GM19023 (cell line): ENCODE results near the gene LY6G5C.

Experiments used
- ATAC-seq: cut with Tn5 transposase; IDR thresholded peaks from one replicate; pipeline ENCODE4 v1.9.1; 2021; ENCODE audit warnings: mild to moderate bottlenecking, moderate library complexity; ENCODE audit not compliant: unreplicated experiment

The LY6G5C gene

DNA sequence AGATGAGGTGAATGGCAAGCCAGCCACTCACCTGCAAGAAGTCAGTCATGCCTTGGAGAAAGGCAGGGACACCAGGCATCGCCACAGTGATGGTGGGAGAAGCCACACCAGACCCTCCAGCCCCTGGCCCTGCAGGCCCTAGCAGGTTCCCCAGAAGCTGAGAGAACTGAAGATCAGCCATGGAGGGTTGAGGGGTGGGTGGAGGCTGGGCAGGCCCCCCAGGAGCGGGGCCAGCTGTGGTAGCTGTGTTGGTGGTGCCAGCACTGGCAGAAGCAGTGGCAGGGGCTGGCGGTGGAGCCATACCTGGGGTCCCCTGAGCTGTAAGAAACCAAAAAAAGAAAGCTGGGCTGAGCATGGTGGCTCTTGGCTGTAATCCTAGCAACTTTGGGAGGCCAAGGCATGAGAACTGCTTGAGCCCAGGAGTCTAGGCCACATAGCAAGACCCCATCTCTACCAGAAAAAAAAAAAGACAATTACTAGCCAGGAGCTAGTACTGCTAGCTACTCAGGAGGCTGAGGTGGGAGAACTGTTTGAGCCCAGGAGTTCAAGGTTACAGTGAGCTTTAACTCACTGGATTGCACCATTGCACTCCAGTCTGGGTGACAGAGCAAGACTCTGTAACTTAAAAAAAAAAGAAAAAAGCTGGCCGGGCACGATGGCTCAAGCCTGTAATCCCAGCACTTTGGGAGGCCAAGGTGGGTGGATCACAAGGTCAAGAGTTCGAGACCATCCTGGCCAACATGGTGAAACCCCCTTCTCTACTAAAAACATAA lies 37.9 kb downstream of the LY6G5C start:
- ATAC-seq, result no peak

DNA sequence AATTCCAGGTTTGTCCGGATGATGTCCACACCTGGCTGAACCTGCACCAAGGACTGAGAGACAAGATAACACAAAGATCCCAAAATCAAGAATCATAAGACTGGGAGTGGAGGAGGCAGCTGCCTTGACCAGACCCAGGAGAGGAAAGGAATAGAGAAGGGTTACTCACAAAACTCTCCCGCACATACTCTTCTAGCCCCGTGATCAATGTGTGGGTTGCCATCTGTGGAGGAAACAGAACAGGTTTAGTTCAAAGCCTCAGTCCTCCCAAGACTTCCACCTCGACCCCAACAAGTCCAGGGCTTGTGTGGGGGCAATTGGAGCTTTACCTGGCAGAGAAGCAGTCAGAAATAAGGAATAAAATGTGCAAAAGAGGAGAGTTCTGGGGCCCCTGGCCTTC lies 39.5 kb downstream of the LY6G5C start:
- ATAC-seq, result no peak

DNA sequence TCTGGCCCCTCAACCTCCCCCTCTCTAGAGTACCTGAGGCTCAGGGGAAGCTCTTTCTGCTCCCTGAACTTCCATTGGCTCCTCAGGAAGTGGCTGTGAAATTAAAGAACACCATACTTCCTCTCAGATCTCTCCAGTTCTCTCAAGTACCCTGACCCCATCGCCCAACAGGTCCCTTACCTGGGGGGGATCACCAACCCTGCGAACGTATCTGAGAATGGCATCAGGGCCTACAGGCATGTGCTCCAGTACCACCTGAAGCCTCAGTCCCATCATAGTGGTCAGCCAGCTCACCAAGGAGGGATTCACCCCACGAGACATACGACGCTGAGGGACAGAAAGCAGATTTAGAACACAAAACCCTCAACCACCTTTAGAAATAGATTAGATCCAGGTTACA lies 40.3 kb downstream of the LY6G5C start:
- ATAC-seq, result no peak

DNA sequence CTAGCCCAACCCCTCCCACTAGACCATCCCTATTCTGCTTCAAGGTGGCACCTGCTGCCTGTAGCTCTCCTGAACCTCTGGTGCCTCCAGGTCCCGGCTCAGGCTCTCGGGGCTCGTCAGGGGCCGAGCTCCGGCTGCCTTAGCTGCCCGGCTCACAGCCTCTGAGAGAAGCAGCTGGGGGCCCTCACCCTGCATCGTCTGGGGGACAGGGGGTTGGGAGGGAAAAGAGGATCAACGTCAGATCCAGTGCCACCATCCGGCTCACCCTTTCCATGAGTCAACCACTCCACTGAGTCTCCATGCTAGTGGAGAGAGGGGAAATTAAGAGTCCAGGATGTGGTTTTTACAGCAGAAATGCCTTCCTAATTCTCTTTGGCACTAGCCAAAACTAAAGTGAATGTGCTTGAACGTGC lies 41.4 kb downstream of the LY6G5C start:
- no peak for ATAC-seq

DNA sequence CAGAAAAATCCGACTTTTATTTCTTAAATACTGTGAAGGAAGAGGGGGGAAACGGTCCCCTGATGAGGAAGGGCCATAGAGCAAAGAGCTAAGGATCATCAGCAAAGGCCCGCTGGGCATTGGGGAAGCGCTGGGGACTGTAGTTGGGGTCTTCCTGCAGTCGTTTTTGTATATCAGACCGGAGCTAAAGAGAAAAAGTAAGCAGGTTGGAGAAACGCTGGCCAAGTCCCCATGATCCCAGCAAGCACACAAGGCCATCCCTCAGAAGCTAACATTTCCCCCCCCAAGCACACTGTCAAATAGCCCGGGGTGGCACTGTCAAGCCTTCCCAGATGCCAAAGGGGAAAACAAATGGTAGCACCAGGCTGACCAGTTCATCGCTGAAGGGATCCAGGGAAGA lies 41.8 kb downstream of the LY6G5C start:
- ATAC-seq, result no peak

DNA sequence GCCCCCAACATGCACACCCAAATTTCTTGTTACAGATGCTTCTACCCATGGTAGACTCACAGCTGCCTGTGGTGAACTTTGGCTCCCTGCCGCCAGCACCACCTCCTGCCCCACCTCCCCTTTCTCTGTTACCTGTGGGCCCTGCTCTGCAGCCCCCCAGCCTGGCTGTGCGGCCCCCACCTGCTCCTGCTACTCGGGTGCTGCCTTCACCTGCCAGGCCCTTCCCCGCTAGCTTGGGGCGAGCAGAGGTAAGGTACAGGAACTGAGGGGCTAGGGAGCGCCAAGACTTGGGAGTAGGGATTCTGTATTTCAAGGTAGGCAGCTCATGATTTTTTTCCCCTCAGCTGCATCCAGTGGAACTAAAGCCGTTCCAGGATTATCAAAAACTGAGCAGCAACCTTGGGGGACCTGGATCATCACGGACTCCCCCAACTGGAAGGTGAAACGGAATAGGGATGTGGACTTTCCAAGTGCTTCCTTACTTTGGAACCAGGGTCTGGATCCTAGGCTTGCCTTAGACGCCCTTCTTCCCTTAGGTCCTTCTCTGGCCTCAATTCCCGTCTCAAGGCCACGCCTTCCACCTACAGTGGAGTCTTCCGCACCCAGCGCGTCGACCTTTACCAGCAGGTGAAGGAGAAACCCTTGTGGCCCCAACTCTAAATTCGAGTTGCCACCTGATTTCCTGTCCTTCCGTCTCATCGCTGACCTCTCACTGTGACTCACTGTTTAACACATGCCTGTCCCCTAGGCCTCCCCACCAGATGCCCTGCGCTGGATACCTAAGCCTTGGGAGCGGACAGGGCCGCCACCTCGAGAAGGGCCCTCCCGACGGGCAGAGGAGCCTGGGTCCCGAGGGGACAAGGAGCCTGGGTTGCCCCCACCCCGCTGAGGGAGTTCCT lies 43.9 kb downstream of the LY6G5C start:
- no peak for ATAC-seq

DNA sequence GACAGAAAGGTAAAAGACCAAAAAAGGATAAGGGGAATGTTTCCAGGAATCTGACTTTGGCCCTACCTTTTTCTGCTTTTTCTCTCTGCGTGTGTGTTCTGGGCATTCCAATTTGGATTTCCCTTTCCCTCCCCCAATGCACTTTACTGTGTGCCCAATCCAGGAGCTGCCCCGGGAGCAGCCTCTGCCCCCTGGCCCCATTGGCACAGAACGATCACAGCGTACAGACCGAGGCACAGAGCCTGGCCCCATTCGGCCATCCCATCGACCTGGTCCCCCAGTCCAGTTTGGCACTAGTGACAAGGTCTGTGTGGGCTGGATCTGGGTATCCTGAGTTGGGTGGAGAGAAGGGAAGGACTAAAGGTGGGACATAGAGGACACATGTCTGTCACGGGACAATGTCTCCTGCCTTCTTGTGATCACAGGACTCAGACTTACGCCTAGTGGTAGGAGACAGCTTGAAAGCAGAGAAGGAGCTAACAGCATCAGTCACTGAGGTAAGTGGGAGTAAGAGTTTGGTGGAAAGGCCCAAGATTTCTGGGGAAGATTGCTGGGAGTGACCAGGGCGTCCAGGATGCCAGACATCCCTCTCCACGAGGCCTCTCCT lies 45.8 kb downstream of the LY6G5C start:
- ATAC-seq, result no peak

DNA sequence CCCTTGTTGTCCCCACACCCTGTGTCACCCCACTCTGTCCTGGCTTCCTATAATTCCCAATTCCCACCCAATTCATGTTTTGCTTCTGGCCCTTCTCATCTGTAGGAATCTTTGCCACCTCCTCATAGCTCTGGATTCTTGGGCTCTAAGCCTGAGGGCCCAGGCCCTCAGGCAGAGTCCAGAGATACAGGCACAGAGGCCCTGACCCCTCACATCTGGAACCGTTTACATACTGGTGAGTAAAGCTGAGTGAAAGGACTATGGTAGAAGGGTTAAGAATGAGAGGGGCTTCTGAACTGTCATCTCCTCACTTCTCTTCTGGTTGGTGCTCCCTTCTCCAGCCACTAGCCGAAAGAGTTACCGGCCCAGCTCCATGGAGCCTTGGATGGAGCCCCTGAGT lies 46.7 kb downstream of the LY6G5C start:
- ATAC-seq, result no peak

DNA sequence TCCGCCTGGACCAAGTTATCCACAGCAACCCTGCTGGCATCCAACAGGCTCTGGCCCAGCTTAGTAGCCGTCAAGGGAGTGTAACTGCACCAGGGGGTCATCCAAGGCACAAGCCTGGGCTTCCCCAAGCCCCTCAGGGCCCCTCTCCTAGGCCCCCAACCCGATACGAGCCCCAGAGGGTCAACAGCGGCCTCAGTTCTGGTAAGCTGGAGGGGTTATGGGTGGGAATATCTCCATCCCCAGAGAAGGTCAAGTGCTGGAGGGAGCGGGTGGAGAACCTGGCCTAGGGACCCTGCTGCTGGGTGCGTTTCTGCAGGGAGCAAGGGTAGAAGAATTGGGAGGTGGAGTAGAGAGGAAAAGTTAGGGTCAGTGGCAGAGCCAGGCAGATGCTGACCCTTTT lies 47.4 kb downstream of the LY6G5C start:
- no peak for ATAC-seq

DNA sequence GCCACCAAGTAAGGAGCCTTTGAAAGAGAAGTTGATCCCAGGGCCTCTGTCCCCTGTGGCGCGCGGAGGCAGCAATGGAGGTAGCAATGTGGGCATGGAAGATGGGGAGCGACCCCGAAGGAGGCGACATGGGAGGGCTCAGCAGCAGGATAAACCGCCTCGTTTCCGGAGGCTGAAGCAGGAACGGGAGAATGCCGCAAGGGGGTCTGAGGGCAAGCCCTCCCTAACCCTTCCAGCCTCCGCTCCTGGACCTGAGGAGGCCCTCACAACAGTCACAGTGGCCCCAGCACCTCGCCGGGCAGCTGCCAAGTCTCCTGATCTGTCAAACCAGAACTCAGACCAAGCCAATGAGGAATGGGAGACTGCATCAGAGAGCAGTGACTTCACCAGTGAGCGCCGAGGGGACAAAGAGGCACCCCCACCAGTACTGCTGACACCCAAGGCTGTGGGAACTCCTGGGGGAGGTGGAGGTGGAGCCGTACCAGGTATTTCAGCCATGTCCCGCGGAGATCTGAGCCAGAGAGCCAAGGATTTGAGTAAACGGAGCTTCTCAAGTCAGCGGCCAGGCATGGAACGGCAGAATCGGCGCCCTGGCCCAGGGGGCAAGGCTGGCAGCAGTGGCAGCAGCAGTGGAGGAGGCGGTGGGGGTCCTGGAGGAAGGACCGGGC lies 48.5 kb downstream of the LY6G5C start:
- ATAC-seq, result no peak

DNA sequence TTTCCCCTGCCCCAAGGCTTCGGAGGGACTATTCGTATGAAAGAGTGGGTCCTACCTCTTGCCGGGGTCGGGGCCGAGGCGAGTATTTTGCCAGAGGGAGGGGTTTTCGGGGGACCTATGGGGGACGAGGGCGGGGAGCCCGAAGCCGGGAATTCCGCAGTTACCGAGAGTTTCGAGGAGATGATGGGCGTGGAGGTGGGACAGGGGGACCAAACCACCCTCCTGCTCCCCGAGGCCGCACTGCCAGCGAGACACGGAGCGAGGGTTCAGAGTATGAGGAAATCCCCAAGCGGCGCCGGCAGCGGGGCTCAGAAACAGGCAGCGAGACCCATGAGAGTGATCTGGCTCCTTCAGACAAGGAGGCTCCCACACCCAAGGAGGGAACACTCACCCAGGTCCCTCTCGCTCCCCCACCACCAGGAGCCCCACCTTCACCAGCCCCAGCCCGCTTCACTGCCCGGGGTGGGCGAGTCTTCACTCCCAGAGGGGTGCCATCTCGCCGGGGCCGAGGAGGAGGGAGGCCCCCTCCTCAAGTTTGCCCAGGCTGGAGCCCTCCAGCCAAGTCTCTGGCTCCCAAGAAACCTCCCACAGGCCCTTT lies 49.1 kb downstream of the LY6G5C start:
- no peak for ATAC-seq

DNA sequence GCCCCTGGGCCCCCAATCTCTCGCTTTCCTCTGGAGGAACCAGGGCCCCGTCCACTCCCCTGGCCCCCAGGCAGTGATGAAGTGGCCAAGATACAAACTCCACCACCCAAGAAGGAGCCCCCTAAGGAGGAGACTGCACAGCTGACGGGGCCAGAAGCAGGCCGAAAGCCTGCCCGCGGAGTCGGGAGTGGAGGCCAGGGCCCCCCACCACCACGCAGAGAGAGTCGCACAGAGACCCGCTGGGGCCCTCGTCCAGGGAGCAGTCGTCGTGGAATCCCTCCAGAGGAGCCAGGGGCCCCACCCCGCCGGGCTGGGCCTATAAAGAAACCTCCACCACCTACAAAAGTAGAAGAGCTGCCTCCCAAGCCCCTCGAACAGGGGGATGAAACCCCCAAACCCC lies 49.7 kb downstream of the LY6G5C start:
- ATAC-seq, result no peak

DNA sequence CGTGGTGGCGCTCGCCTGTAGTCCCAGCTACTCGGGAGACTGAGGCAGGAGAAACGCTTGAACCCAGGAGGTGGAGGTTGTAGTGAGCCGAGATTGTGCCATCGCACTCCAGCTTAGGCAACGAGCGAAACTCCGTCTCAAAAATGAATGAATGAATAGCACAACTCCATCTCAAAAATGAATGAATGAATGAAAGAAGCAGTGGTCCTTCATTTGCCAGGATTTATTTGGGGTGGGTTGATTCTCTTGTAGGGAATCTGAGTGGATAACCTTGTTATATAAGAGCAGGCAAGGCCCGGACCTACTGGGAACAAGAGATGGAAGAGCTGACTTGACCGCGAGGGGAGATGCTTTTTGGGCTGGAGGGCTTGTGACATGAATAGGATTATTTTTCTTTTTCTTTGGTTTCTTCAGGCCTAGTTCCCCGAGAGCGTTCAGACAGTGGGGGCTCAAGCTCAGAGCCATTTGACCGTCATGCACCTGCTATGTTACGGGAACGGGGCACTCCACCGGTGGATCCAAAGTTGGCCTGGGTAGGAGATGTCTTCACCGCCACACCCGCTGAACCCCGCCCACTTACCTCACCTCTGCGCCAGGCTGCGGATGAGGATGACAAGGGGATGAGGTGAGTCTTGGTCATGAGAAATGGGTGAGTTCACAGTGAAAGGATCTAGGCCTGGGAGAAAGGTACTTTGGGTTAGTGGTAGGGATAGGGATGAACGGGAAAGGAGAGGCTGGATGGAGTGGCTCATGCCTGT lies 50.5 kb downstream of the LY6G5C start:
- ATAC-seq, result no peak

DNA sequence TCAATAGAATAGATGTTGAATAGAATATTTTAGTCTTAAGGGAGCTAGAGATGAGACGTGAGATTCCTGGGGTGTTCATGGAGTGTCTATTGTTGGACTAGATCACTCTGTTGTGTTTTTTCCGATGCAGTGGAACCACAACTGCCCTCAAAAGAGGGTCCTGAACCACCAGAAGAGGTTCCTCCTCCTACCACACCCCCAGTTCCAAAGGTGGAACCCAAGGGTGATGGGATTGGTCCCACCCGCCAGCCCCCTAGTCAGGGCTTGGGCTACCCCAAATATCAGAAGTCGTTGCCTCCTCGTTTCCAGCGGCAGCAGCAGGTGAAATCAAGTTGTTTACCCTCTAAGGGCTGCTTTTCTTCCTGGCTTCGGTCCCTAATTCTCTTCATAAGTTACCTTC lies 51.9 kb downstream of the LY6G5C start:
- ATAC-seq, result no peak

DNA sequence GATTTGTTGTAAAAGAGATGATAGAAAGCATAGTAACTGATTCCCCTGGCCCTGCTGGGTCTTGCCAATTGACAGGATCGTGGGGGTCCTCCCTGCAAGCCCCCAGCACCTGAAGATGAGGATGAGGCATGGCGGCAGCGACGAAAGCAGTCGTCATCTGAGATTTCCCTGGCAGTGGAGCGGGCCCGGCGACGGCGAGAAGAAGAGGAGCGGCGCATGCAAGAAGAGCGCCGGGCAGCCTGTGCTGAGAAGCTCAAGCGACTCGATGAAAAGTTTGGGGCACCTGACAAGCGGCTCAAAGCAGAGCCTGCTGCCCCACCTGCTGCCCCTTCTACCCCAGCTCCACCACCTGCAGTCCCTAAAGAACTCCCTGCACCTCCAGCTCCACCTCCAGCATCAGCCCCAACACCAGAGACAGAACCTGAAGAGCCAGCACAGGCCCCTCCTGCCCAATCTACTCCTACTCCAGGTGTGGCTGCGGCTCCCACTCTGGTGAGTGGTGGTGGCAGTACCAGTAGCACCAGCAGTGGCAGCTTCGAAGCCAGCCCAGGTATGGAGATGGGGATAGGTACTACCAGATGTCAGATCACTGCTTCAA lies 53.1 kb downstream of the LY6G5C start:
- no peak for ATAC-seq

DNA sequence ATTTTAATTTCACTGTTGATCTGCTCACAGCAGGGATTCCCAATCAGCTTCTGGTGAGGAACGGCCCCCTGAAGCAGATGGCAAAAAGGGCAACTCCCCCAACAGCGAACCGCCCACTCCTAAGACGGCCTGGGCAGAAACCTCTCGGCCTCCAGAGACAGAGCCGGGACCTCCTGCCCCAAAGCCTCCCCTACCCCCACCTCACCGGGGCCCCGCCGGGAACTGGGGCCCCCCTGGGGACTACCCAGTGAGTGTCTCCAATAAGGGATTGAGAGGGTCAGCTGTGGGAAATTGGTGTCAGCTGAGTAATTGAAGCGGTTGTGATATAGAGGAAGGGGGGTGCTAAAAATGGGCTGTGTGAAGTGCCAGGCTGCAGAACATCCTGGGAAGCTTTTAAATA lies 53.9 kb downstream of the LY6G5C start:
- no peak for ATAC-seq
